HG02571 (cell line): ENCODE measurements around the gene GABRB2.
"Not testable (repeated sequence)": the region's sequence is repeated elsewhere in the genome, so short reads cannot be mapped to it uniquely, and the experiment has no call there.

Source experiments
- ATAC-seq: cut with Tn5 transposase; IDR thresholded peaks from one replicate; pipeline ENCODE4 v1.9.1; 2021; ENCODE audit warnings: mild to moderate bottlenecking, moderate library complexity; ENCODE audit not compliant: unreplicated experiment

GABRB2 gene

DNA sequence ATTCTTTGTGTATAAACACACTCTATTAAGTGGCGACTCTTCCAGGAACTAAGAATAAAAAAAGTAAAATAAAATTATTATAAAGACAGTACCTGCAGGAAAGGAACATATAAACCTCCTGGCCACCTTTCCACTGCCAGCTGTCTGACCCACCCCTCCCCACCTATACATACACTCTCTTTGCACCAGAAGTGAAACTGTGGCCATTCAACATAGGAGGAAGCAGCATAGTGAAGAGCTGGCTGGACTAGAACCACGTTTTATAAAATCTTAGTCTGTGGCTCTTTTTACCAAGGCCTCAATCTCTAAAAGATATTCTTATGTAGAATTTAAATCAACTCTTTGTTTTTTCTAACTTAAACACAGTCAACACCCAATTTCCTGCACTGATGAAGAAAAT lies 289.6 kb downstream of the GABRB2 start:
- no peak for ATAC-seq

DNA sequence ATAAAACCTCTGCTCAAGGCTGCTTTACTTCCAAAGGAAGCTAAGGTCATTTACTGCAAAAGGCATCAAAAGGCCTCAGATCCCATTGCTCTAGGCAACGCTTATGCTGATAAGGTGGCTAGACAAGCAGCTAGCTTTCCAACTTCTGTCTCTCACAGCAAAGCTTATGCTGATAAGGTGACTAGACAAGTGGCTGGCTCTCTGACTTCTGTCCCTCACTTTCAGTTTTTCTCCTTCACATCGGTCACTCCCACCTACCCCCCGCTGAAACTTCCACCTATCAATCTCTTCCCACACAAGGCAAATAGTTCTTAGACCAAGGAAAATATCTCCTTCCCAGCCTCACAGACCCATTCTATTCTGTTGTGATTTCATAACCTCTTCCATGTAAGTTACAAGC lies 293.6 kb downstream of the GABRB2 start:
- ATAC-seq = not testable (repeated sequence)

DNA sequence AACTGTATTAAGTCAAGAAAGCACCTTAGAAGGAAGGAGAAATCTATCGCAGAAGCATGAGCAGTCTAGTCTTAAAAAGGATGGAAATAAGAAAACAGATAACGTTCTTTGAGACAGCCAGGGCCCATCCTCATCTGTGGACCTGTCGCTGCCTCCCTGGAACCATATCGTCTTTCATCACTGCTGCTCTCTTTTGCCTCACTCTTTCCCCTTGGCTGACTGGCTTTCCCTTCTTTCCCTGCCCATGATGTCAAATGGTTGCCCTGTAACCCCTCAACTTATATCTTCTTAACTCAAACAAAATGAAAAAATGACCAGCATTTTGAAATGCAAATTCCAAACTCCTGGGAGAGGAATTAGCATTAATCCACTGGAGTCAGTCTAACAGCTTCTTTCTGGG lies 299.8 kb downstream of the GABRB2 start:
- no peak for ATAC-seq

DNA sequence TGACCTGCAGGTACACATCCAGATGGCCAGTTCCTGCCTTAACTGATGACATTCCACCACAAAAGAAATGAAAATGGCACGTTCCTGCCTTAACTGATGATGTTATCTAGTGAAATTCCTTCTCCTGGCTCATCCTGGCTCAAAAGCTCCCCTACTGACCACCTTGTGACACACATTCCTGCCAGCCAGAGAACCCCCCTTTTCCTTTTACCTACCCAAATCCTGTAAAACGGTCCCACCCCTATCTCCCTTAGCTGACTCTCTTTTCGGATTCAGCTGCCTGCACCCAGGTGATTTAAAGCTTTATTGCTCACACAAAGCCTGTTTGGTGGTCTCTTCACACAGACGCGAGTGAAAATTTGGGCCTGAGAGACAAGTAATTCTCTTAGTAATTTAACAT lies 300.7 kb downstream of the GABRB2 start:
- ATAC-seq = not testable (repeated sequence)
